ENCODE results near the gene OR2C3. TPM values are rescaled to one million over a fixed set of nuclear protein-coding genes. Genes with fewer than 3 reads are reported as not detected.
"Not testable (repeated sequence)": the region's sequence is repeated elsewhere in the genome, so short reads cannot be mapped to it uniquely, and the experiment has no call there.

OR2C3 gene
- total RNA-seq, 2 experiments from 2014 or later, result 0.04 TPM; not detected in 1

DNA sequence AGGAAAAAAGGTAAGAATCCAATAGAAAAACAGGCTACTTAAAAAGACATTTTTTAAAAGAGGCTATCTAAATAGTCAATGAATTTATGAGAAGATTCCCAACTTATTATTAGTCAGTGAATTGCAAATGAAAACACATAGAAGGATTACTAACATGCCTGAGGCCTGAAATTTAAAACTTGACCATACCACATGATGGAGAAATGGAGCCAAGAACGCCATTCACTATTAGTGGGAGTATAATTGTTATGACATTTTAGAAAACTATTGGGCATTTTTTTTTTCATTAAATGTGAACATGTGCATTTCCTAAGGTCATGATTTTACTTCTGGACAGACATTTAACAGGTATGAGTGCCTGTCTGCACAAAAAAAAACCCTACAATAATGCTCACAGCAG lies 53.5 kb downstream of the OR2C3 start:
- Mint-ChIP-seq H3K36me3 (no peaks in the 10 kb centered on the region), H3K27ac (no peak overlapping the region), H3K4me3 (no peak overlapping the region), H3K27me3 (no peaks in the 10 kb centered on the region), H3K9me3 (no peaks in the 10 kb centered on the region), H3K4me1 (no peaks in the 10 kb centered on the region)
- DNase-seq, result no peak

DNA sequence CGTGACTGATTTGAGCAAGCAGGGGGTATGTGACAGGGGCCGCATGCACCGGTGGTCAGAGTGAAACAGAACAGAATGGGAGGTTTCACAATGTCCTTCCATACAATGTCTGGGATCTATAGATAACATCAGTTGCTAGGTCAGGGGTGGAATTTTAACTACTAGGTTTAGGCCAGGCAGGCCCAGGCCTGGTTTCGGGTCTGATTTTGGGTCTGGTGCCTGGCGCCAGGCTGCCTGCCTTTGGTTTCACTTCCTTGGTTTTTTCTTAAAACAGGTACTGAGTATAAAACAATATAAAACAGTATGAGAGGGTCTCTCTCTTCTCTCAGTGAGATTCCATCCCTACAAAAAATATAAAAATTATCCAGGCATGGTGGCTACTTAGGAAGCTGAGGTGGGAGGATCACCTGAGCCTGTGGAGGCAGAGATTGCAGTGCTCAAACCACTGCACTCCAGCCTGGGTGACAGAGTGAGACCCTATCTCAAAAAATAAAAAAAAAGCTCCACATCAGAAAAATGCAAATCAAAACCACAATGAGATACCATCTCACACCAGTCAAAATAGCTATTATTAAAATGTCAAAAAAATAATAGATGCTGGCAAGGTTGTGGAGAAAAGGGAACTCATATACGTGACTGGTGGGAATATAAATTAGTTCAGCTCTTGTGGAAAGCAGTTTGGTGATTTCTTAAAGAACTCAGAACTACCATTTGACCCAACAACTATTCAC lies 59.7 kb downstream of the OR2C3 start:
- H3K9me3 Mint-ChIP-seq, H3K4me3 Mint-ChIP-seq, H3K27me3 Mint-ChIP-seq, H3K27ac Mint-ChIP-seq, H3K4me1 Mint-ChIP-seq, H3K36me3 Mint-ChIP-seq, DNase-seq: not testable (repeated sequence)

DNA sequence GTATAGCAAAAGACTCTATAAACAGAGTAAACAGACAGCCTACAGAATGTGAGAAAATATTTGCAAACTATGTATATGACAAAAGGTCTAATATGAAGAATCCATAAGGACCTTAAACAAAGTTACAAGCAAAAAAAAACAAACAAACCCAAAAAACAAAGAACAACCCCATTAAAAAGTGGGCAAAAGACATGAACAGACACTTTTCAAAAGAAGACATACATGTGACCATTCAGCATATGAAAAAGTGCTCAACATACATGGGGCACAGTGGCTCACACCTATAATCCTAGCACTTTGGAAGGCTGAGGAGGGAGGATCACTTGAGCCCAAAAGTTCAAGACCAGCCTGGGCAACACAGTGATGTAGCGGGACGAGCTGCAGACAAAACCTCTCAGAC lies 60.4 kb downstream of the OR2C3 start:
- Mint-ChIP-seq H3K9me3 (peaks cover 8% of the 10 kb centered on the region), H3K27ac (no peak overlapping the region), H3K36me3 (no peaks in the 10 kb centered on the region), H3K27me3 (no peaks in the 10 kb centered on the region), H3K4me3 (no peak overlapping the region), H3K4me1 (no peaks in the 10 kb centered on the region)
- no peak for DNase-seq

Other genes with a start within 250 kb of the OR2C3 start
- gene ZNF496, start 204.6 kb downstream of the OR2C3 start, total RNA-seq, result 10 to 100 TPM; 27.2 to 30.9 TPM
- 1 to 10 TPM; 8.5 to 9.1 TPM for gene NLRP3, start 120.3 kb downstream of the OR2C3 start, total RNA-seq
- not detected for gene OR2B11, start 78.3 kb downstream of the OR2C3 start, total RNA-seq
- 1 to 10 TPM; 3.1 to 3.5 TPM for gene GCSAML, start 12.7 kb upstream of the OR2C3 start, total RNA-seq
- not detected for gene OR2G2, start 51.9 kb upstream of the OR2C3 start, total RNA-seq
- gene OR2G3, start 69.1 kb upstream of the OR2C3 start, total RNA-seq, result not detected
- gene OR13G1, start 143.3 kb upstream of the OR2C3 start, total RNA-seq, result not detected
- gene OR6F1, start 180.2 kb upstream of the OR2C3 start, total RNA-seq, result not detected
- not detected for gene OR14K1, start 202.2 kb upstream of the OR2C3 start, total RNA-seq
- gene OR14A2, start 211.7 kb upstream of the OR2C3 start, total RNA-seq, result not detected
- not detected for gene OR1C1, start 224.1 kb upstream of the OR2C3 start, total RNA-seq